IPS-15b (cell line): ENCODE results near the gene CDKN1C.

Source experiments
- H3K27me3 ChIP-seq: one replicate; pipeline ENCODE4 v1.6.1; 2013; ENCODE audit warnings: low read length; ENCODE audit not compliant: control insufficient read depth, insufficient read depth
- H3K36me3 ChIP-seq: one replicate; pipeline ENCODE4 v1.6.1; 2013; ENCODE audit warnings: low read length; ENCODE audit not compliant: control insufficient read depth, insufficient read depth
- H3K4me1 ChIP-seq: one replicate; pipeline ENCODE4 v1.6.1; 2013; ENCODE audit warnings: mild to moderate bottlenecking, low read length; ENCODE audit not compliant: control insufficient read depth, insufficient read depth
- H3K4me3 ChIP-seq: one replicate; pipeline ENCODE4 v1.5.1; 2013; ENCODE audit warnings: low read depth, low read length
- H3K9ac ChIP-seq: one replicate; pipeline ENCODE4 v1.6.1; 2013; ENCODE audit warnings: low read depth, mild to moderate bottlenecking, low read length
- H3K9me3 ChIP-seq: one replicate; pipeline ENCODE4 v1.6.1; 2013; ENCODE audit warnings: mild to moderate bottlenecking, low read length; ENCODE audit not compliant: control insufficient read depth, insufficient read depth

CDKN1C gene

DNA sequence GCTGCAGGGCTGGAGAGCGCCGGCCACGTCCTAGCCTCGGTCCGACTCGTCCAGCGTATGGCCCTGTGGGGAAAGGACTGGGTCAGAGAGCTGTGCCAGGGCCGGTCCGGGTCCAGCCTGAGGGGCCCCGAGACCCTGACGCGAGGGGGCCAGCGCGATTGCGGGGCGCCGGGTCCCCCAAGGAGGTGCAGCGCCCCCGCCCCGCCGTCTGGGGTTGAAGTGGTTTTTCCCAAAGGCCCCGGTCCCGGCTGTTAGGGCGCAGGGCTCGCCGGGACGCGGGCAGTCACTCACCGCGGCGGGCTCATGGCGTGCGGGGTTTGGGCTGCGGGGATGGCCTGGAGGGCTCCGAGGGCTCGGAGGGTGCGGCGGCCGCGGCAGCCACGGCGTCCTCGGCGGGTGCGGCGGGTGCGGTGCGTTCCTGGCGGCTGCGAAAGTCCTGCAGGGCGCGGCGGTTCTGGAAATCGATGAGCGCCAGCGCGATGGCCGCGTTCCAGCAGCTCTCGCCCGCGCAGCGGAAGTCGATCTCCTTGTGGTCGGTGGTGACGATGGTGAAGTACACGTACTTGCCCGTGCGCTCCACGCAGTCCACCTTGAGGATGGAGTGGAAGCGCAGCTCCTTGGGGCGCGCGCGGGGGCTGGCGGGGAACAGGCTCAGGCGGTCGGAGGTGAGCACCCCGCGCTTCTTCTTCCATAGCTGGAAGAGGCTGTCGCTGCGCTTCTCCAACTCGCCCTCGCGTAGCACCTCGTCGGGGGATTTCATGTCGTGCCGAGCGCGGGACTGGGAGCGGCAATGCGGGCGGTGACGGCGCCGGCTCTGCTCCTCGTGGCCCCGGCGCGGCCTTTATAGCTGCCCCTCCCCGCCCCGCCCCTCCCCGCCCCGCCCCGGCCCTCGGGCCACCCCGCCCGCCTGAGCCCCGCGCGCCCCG is 43.3 kb upstream of the CDKN1C start, which contains the start of gene PHLDA2:
PHLDA2 (minus strand) TSS at position 816 of the 926 bp plus-strand sequence; CDS start at position 760, 56 bp downstream.
- Histone ChIP-seq H3K4me3 (peak within 1 kb of the TSS; percentile 56), H3K36me3 (no peaks in the 10 kb centered on the region), H3K4me1 (no peaks in the 10 kb centered on the region), H3K9me3 (no peaks in the 10 kb centered on the region), H3K9ac (no peak within 1 kb of the TSS), H3K27me3 (peaks cover 23% of the 10 kb centered on the region)

DNA sequence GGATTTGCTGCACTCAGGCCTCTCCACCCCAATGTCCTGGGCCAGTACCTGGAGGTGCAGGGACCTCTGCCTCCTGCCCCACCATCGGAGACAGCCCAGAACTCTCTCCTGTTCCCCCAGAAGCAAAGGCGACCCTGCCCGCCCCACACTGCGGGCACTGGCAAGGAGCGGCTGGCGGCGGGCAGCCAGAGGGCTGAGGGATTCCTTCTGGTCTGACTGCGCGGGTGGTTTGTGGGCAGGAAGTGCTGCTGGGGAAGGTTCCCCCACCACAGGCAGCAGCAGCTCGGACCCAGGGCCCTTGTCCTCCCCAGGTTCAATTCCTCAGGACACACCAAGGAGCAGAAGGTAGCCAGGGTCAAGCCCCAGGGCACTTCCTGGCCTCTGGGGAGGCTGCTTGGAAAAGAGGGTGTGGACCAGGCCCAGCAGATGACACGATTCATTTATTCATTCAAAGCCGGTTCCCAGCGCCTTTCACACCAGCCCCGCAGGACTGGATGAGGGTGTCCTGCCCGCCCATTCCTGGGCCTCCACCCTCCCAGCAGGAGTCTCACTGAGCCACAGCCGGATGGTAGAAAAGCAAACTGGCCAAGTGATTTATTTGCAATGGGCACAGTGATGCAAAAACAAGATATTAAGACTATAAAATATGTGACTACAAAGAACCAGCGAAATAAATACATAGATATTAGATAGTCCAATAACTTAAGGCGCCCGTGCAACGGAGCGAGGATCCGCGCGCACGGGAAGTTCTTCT is 42.5 kb upstream of the CDKN1C start:
- Histone ChIP-seq H3K27me3 (peaks cover 23% of the 10 kb centered on the region), H3K4me1 (no peaks in the 10 kb centered on the region), H3K4me3 (peak overlapping the region; percentile 54), H3K36me3 (no peaks in the 10 kb centered on the region), H3K9ac (no peak overlapping the region), H3K9me3 (no peaks in the 10 kb centered on the region)

DNA sequence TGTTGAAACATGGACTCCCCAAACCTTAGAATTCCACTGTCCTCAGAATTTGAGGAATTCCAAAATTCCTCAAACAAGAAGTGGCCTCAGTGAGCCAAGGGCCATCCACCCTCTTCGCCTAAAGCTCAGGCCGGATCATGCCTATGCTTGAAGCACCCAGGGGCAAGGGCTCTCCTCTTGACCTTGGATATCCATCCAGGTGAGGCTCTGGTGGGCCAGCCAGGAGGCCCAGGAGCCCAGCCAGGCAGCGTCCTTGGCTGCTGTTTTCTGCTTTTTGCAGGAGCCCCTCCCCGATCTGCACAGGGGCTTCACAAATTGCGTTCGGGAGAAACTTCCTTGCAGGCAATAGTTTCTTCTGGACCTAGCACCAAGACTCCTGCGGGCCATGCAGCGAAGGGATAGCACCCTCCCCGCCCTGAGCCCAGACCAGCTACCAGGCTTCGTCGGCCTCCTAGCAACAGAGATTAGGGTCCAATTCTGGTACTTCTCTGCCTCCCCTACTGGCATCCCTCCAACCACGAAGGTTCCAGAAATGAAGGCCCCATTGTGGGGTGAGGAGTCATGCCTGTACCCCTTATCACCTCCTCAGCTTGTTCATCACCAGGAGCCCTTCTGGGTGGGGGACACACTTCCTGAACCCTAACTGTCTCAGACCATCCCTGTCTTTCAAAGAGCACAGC is 41.7 kb upstream of the CDKN1C start:
- Histone ChIP-seq H3K9ac (no peak overlapping the region), H3K9me3 (no peaks in the 10 kb centered on the region), H3K4me3 (no peak overlapping the region), H3K4me1 (no peaks in the 10 kb centered on the region), H3K27me3 (peaks cover 21% of the 10 kb centered on the region), H3K36me3 (no peaks in the 10 kb centered on the region)

DNA sequence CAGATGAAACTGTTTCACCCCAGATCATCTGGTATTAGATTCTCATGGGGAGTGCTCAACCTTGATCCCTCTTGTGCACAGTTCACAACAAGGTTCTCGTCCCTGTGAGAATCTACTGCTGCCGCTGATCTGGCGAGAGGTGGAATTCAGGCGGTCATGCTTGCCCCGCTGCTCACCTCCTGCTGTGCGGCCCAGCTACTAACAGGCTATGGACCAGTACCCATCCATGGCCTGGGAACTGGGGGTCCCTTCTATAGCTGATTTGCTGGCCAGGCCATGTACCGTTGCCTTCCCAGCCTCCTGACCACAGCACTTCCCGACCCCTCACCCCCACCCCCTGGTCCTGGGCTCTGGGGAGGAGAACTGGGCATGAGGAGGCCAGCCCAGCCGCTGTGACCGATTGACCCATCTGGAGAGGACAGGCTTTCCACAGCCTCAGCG is 41.1 kb upstream of the CDKN1C start:
- no peaks in the 10 kb centered on the region for H3K9me3 ChIP-seq
- H3K4me1 ChIP-seq = no peaks in the 10 kb centered on the region
- H3K36me3 ChIP-seq = no peaks in the 10 kb centered on the region
- H3K4me3 ChIP-seq = no peak overlapping the region
- no peak overlapping the region for H3K9ac ChIP-seq
- peaks cover 21% of the 10 kb centered on the region for H3K27me3 ChIP-seq

DNA sequence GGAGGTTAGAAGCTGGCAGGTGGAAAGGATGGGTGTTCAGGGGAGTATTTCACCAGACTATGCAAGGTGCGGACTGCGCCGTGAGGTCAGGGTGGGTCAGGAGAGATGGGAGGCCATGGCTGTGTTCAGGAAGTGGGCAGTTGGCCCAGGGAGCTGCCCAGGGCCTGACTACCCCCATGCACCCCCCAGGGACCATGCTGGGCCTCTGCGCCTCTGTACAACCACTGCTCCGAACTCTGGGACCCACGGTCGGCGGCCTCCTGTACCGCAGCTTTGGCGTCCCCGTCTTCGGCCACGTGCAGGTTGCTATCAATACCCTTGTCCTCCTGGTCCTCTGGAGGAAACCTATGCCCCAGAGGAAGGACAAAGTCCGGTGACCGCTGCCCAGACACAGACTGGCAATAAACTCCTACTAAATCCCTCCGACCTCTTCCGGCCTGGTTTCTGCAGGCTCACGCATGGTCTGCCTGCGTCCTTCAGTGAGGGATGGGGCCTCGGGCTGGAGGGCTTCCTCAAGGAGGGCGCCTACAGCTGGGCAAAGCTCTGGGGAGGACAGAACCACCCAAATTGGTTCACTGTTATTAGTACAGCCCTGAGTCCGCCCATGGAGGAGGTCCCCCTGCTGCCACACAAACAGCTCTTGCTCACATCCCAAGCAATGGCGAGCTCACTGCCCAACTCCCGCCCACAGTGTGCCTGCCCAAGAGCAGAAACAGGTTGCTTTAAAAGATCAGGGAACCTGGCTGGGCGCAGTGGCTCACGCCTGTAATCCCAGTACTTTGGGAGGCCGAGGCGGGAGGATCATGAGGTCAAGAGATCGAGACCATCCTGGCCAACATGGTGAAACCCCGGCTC is 39.5 kb upstream of the CDKN1C start:
- peaks cover 21% of the 10 kb centered on the region for H3K27me3 ChIP-seq
- H3K4me3 ChIP-seq = no peak overlapping the region
- H3K9me3 ChIP-seq = no peaks in the 10 kb centered on the region
- H3K4me1 ChIP-seq = no peaks in the 10 kb centered on the region
- no peaks in the 10 kb centered on the region for H3K36me3 ChIP-seq
- peak overlapping the region; percentile 47 for H3K9ac ChIP-seq

DNA sequence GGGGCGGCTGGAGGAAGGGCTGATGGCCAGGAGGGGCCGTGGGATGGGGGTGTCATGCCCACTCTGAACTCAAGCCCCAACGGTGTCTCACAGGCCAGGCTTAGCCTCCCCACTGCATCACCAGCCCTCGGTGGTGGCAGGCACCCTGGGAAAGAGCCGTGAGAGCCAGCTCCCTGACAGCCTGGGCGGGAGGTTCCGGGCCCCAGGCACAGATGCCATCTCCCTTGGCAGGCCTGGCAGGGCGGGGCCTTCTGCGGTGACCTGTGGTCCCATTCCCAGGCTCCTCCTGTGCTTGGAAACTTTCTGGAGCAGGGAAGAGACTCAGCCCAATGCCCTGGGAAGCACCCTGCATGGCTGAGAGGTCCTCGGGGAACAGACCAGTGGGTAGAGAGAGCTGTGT is 38.8 kb upstream of the CDKN1C start:
- H3K9me3 ChIP-seq = no peaks in the 10 kb centered on the region
- no peak overlapping the region for H3K4me3 ChIP-seq
- no peaks in the 10 kb centered on the region for H3K4me1 ChIP-seq
- H3K9ac ChIP-seq = no peak overlapping the region
- no peaks in the 10 kb centered on the region for H3K36me3 ChIP-seq
- H3K27me3 ChIP-seq = peaks cover 18% of the 10 kb centered on the region

DNA sequence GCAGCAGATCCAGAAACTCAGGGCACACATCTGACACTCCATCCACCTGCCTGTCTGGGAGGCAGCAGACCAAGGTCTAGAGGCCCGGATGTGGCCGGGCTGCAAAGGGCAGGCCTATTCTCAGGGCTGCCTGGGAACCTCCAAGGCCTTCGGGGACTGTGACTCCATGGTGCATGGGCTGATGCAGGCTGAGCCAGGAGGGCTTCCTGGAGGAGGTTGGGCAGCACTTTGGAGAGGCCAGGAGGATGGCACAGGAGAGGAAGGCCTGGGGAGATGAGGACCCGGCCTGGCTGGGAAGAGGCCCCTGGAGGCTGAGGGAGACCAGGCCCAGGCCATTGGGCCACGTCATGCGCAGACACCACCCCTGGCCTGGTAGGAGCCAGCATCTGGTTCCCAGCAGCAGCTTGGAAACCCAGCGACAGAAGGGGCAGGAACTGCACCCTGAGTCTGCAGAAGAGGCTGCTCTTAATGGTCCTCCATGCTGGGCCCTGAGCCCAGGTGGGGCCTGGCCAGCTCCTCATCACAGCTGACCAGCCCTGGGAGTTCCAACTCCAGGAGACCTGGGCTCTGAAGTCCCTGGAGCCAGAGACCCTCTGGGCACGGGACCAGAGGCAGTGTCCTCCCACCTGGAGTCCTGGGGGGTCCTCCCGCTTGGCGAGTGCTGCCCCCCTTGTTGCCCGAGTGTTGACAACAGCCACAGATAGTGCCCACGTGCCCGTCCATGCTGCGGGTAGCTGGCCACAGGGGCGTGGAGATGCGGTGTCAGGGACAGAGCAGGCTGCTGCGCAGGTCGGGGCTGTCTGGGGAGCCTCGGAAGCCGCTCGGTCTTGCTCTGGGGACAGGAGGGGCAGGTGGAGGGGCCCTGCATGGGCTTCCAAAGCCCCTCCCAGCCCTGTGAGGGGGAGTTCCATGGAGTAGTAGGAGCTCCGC is 38.1 kb upstream of the CDKN1C start:
- no peaks in the 10 kb centered on the region for H3K36me3 ChIP-seq
- H3K9me3 ChIP-seq = no peaks in the 10 kb centered on the region
- no peak overlapping the region for H3K9ac ChIP-seq
- H3K27me3 ChIP-seq = peaks cover 14% of the 10 kb centered on the region
- no peak overlapping the region for H3K4me3 ChIP-seq
- H3K4me1 ChIP-seq = no peaks in the 10 kb centered on the region

DNA sequence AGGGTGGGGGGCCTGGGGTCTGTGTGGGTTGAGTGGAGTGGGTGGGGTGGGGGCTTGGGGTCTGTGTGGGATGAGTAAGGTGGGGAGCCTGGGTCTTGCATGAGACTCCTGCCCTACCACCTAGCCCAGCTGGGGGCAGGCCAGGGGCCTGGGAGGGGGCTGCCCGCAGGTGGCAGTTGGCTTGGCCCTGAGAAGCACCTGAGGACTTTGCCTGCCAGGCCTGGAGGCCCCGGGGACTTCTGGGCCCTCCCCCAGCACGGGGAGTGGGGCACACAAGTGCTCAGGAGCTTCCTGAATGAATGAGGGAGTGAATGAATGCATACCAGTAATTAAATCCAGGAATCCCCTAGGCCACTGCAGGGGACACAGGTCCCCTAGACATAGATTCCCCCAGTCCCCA is 37.1 kb upstream of the CDKN1C start:
- H3K4me3 ChIP-seq = no peak overlapping the region
- H3K36me3 ChIP-seq = no peaks in the 10 kb centered on the region
- H3K9ac ChIP-seq = no peak overlapping the region
- H3K4me1 ChIP-seq = no peaks in the 10 kb centered on the region
- H3K9me3 ChIP-seq = no peaks in the 10 kb centered on the region
- peaks cover 6% of the 10 kb centered on the region for H3K27me3 ChIP-seq

DNA sequence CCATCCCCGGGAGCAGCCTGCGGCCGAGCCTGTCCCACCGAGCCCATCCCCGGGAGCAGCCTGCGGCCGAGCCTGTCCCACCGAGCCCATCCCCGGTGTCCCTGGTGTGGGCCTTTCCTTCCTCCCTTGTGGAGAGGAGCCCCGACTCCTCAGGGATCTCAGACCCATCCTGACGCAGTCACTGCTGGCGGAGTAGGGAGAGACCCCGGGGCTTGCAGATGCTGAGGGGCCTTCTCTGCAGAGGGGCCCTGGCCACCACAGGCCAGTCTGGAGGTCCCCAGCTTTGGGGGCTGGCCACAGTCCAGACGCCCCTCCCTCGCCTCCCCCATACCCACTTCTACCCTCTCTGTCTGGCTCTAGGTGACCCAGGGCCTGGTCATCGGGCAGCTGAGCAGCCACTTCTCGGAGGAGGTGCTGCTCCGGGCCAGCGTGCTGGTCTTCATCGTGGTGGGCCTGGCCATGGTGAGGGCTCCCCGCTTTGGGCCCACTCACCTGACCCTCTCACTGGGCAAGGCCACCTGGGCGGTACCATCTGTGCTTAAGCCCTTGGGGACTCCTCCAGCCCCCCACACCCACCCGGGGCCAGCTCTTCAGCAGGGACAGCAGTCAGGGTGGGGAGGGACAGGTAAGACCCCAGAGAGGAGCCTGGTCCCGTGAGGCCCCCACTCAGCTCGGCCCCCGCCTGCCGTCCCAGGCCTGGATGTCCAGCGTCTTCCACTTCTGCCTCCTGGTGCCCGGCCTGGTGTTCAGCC is 36.3 kb upstream of the CDKN1C start:
- Histone ChIP-seq H3K36me3 (no peaks in the 10 kb centered on the region), H3K4me1 (no peaks in the 10 kb centered on the region), H3K9ac (no peak overlapping the region), H3K4me3 (no peak overlapping the region), H3K27me3 (no peaks in the 10 kb centered on the region), H3K9me3 (no peaks in the 10 kb centered on the region)

DNA sequence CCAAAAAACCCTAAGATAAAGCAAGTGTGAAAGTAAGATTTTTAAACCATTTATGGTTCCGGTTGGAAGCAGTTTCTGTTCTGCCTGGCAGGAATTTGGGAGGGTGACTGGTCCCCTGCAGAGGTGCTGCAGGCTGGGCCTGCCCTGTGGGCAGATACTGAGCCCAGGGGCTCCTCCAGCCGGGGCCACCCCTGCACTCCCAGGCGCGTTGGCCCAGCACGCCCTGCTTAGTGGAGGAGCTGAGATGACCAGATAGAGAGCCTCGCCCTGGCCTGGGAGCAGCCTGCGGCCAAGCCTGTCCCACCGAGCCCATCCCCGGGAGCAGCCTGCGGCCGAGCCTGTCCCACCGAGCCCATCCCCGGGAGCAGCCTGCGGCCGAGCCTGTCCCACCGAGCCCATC is 35.7 kb upstream of the CDKN1C start:
- H3K4me1 ChIP-seq = no peaks in the 10 kb centered on the region
- no peaks in the 10 kb centered on the region for H3K27me3 ChIP-seq
- H3K9ac ChIP-seq = no peak overlapping the region
- no peaks in the 10 kb centered on the region for H3K36me3 ChIP-seq
- no peaks in the 10 kb centered on the region for H3K9me3 ChIP-seq
- H3K4me3 ChIP-seq = no peak overlapping the region
